H1 (cell line): ENCODE data around the gene C1orf74. TPM values are rescaled to one million over a fixed set of nuclear protein-coding genes. Genes with fewer than 3 reads are reported as not detected.

Source experiments
- CTCF ChIA-PET: fragments of 300-600 bp; sonication (Branson Sonifier 250); formaldehyde crosslinking; loops from one replicate; lab custom pipeline; 2021; ENCODE audit not compliant: partially characterized antibody; lab: Charles Lee
- POLR2A ChIA-PET: fragments of 300-600 bp; sonication (Branson Sonifier 250); formaldehyde crosslinking; loops from one replicate; lab custom pipeline; 2021; ENCODE audit warnings: inconsistent platforms; ENCODE audit not compliant: partially characterized antibody; lab: Charles Lee
- DNase-seq, 2 experiments: peaks; one replicate each; pipeline versions ENCODE4 v3.0.0 to v3.0.0-alpha.2; 2010 to 2022; ENCODE audit warnings: low spot score in 2 of 2, low read depth in 1 of 2, mixed read lengths in 1 of 2
- FAIRE-seq: peaks from 2 replicates; lab custom pipeline; 2011; peaks lifted over from hg19 to GRCh38; lab: Jason Lieb, UNC
- H2AFZ ChIP-seq: 2 replicates; pipeline ENCODE4 v1.8.1; 2012; ENCODE audit warnings: low read length, inconsistent platforms
- H2AK5ac ChIP-seq: 2 replicates; pipeline ENCODE4 v1.6.1; 2013; ENCODE audit warnings: low read depth, low read length
- H2BK120ac ChIP-seq: replicated peaks from 2 replicates; pipeline ENCODE3; 2013; ENCODE audit warnings: low read depth, low read length, inconsistent platforms
- H2BK12ac ChIP-seq: 2 replicates; pipeline ENCODE4 v1.6.1; 2013; ENCODE audit warnings: low read depth, low read length
- H2BK15ac ChIP-seq: 2 replicates; pipeline ENCODE4 v1.6.1; 2013; ENCODE audit warnings: low read length
- H2BK20ac ChIP-seq: 2 replicates; pipeline ENCODE4 v1.6.1; 2013; ENCODE audit warnings: low read length
- H2BK5ac ChIP-seq: 2 replicates; pipeline ENCODE4 v1.6.1; 2013; ENCODE audit warnings: low read depth, low read length
- H3K14ac ChIP-seq: 2 replicates; pipeline ENCODE4 v1.6.1; 2013; ENCODE audit warnings: inconsistent platforms; ENCODE audit not compliant: insufficient read length
- H3K18ac ChIP-seq: 2 replicates; pipeline ENCODE4 v1.6.1; 2013; ENCODE audit warnings: low read length; ENCODE audit errors: extremely low read depth
- H3K23ac ChIP-seq: 2 replicates; pipeline ENCODE4 v1.6.1; 2013; ENCODE audit warnings: inconsistent platforms; ENCODE audit not compliant: insufficient read length
- H3K23me2 ChIP-seq: 2 replicates; pipeline ENCODE4 v1.6.1; 2013; ENCODE audit warnings: low read depth, low read length
- H3K27ac ChIP-seq: 2 replicates; pipeline ENCODE4 v1.6.1; 2011; ENCODE audit warnings: low read depth, low read length, inconsistent platforms
- H3K27me3 ChIP-seq, 4 experiments: replicated peaks in 1 of 4; 1 replicate in 1 of 4; 2 replicates in 3 of 4; pipeline versions ENCODE4 v1.6.1 to v1.8.1; 2011 to 2013; ENCODE audit warnings: low read length in 3 of 4, mild to moderate bottlenecking in 3 of 4, inconsistent platforms in 2 of 4, mixed read lengths in 2 of 4, moderate library complexity in 1 of 4; ENCODE audit not compliant: control insufficient read depth in 3 of 4, insufficient read depth in 3 of 4; ENCODE audit errors: extremely low read depth in 1 of 4
- H3K36me3 ChIP-seq, 4 experiments: 2 replicates each; pipeline versions ENCODE4 v1.6.1 to v1.8.1; 2011 to 2013; ENCODE audit warnings: mild to moderate bottlenecking in 4 of 4, low read length in 3 of 4, moderate library complexity in 2 of 4, control low read depth in 1 of 4, inconsistent platforms in 1 of 4; ENCODE audit not compliant: insufficient read depth in 4 of 4, control insufficient read depth in 2 of 4
- H3K4ac ChIP-seq: replicated peaks from 2 replicates; pipeline ENCODE3; 2013; ENCODE audit warnings: low read length, low read depth, mixed read lengths, inconsistent platforms; ENCODE audit not compliant: insufficient read length
- H3K4me1 ChIP-seq, 4 experiments: replicated peaks in 1 of 4; 1 replicate in 1 of 4; 2 replicates in 3 of 4; pipeline versions ENCODE4 v1.6.1 to v1.8.1; 2011 to 2013; ENCODE audit warnings: low read length in 3 of 4, inconsistent platforms in 2 of 4, mixed read lengths in 1 of 4; ENCODE audit not compliant: insufficient read depth in 4 of 4, control insufficient read depth in 3 of 4
- H3K4me2 ChIP-seq, 2 experiments: 2 replicates each; pipeline versions ENCODE4 v1.6.1 to v1.8.1; 2011 to 2013; ENCODE audit warnings: low read depth in 2 of 2, low read length in 2 of 2, control low read depth in 1 of 2, inconsistent platforms in 1 of 2, mild to moderate bottlenecking in 1 of 2; ENCODE audit not compliant: insufficient read depth in 1 of 2
- H3K4me3 ChIP-seq, 4 experiments: fragments of 200-600, 300-600 bp in 1 of 4; sonication (generic), shearing (Covaris generic), sonication (Bioruptor Twin) in 1 of 4; 2 replicates each; pipeline versions ENCODE4 v1.5.1 to v1.8.1; 2011 to 2016; ENCODE audit warnings: low read length in 4 of 4, low read depth in 3 of 4, control low read depth in 2 of 4, inconsistent platforms in 2 of 4, mild to moderate bottlenecking in 2 of 4, mixed read lengths in 1 of 4, moderate library complexity in 1 of 4; ENCODE audit not compliant: insufficient read depth in 2 of 4; ENCODE audit errors: extremely low read depth in 1 of 4
- H3K56ac ChIP-seq: replicated peaks from 2 replicates; pipeline ENCODE3; 2013; ENCODE audit warnings: low read depth, mild to moderate bottlenecking, mixed read lengths, low read length, inconsistent platforms; ENCODE audit not compliant: insufficient read length
- H3K79me1 ChIP-seq: 2 replicates; pipeline ENCODE4 v1.6.1; 2013; ENCODE audit warnings: low read depth, low read length, control low read depth
- H3K79me2 ChIP-seq, 2 experiments: 2 replicates each; pipeline versions ENCODE4 v1.6.1 to v1.8.1; 2012 to 2013; ENCODE audit warnings: low read length in 2 of 2, mild to moderate bottlenecking in 2 of 2, inconsistent platforms in 1 of 2; ENCODE audit not compliant: insufficient read depth in 2 of 2, control insufficient read depth in 1 of 2
- H3K9ac ChIP-seq, 4 experiments: replicated peaks in 1 of 4; 1 replicate in 1 of 4; 2 replicates in 3 of 4; pipeline versions ENCODE4 v1.6.1 to v1.8.1; 2011 to 2013; ENCODE audit warnings: low read depth in 3 of 4, low read length in 3 of 4, control low read depth in 2 of 4, mild to moderate bottlenecking in 2 of 4, moderate library complexity in 2 of 4, inconsistent platforms in 1 of 4; ENCODE audit errors: extremely low read depth in 1 of 4
- H3K9me3 ChIP-seq, 2 experiments: 2 replicates each; pipeline versions ENCODE4 v1.6.1 to v1.8.1; 2012 to 2013; ENCODE audit warnings: mild to moderate bottlenecking in 2 of 2, moderate library complexity in 2 of 2, control low read depth in 1 of 2, inconsistent platforms in 1 of 2, low read depth in 1 of 2, low read length in 1 of 2, mixed read lengths in 1 of 2; ENCODE audit not compliant: insufficient read depth in 2 of 2
- H4K20me1 ChIP-seq, 2 experiments: replicated peaks in 1 of 2; 2 replicates each; pipeline versions ENCODE3 to v1.8.1; 2011 to 2013; ENCODE audit warnings: inconsistent platforms in 2 of 2, low read length in 2 of 2, mild to moderate bottlenecking in 1 of 2; ENCODE audit not compliant: insufficient read depth in 2 of 2, control insufficient read depth in 1 of 2
- H4K5ac ChIP-seq: 2 replicates; pipeline ENCODE4 v1.6.1; 2013; ENCODE audit warnings: low read length, low read depth, mixed read lengths, inconsistent platforms; ENCODE audit not compliant: insufficient read length
- H4K8ac ChIP-seq: 2 replicates; pipeline ENCODE4 v1.8.0; 2013; ENCODE audit warnings: mild to moderate bottlenecking, moderate library complexity, low read length, inconsistent platforms; ENCODE audit not compliant: insufficient read depth; ENCODE audit errors: extremely low read depth
- H4K91ac ChIP-seq: replicated peaks from 2 replicates; pipeline ENCODE3; 2013; ENCODE audit warnings: low read length, mixed read lengths, inconsistent platforms; ENCODE audit not compliant: insufficient read length
- CBX5 ChIP-seq: fragments of 300-800, 300-1000 bp; sonication (generic); IDR thresholded peaks from 2 replicates; pipeline ENCODE4 v1.7.1; 2016; ENCODE audit warnings: antibody characterized with exemption, low read length, low read depth
- SP1 ChIP-seq: IDR thresholded peaks from 2 replicates; pipeline ENCODE4 v1.6.1; 2011; ENCODE audit warnings: low read depth, low read length
- WGBS, 2 experiments: shearing (Covaris generic) in 1 of 2; methylation state at CpG; one replicate each; pipeline versions ENCODE4 v1.1.6 to v1.1.7; 2013 to 2015; ENCODE audit warnings: low lambda C conversion rate in 2 of 2, mixed read lengths in 2 of 2, inconsistent platforms in 1 of 2, low coverage in 1 of 2, missing lambda C conversion rate in 1 of 2; ENCODE audit not compliant: insufficient replicate concordance in 2 of 2, insufficient coverage in 1 of 2, insufficient read length in 1 of 2; ENCODE audit errors: extremely low coverage in 1 of 2, missing lambda C conversion rate in 1 of 2; 5-methylcytosine and 5-hydroxymethylcytosine counted together
- polyA plus RNA-seq, 7 experiments: library from polyadenylated mRNA; depleted of rRNA in 3 of 7; stranded (reverse) in 5 of 7; unstranded in 2 of 7; fragments of >200 nt in 5 of 7; fragments of 200-250 nt in 2 of 7; gene quantifications; 1 replicate in 5 of 7; 2 replicates in 1 of 7; 4 replicates in 1 of 7; pipeline versions ENCODE4 v1.2.1 to v1.2.3, GENCODE V29; 2011 to 2013; ENCODE audit warnings: missing spikeins in 2 of 7, mixed read lengths in 2 of 7
- total RNA-seq: library from RNA; stranded (reverse); fragmentation: NEBNext Ultra II Directional; extraction: Animal tissue kit (Norgen Biotek cat#: 25700); gene quantifications from 2 replicates; pipeline ENCODE4 v1.2.1, GENCODE V29; 2021

The C1orf74 gene
- total and polyA plus RNA-seq, 2 of the 8 experiments (the other 6 are each of a cell fraction or from before 2014, with no cell fraction given): 3.1 to 3.9 TPM

DNA sequence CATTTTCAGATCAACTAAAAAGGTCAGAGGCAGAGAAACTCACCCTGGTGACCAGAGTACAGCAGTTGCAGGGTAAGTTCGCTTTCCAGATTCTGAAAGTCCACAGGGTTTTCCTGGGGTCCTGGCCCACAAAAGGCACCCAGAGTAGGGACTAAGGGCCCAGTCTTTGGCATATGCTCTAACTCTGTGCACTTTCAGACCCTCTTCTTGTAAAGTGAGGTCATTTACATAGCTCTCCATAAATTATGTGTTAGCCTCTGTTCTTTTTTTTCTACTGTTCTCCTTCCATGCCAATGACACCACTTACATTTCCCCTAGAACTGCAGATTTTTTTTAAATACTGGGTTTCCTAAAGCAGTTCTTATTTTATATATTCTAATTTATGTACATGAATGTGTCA, 6.3 kb downstream of the C1orf74 start:
- Histone ChIP-seq H3K27me3 (no peaks in the 10 kb centered on the region), H3K4ac (no peak overlapping the region), H3K4me1 (no peaks in the 10 kb centered on the region; a peak in 1 of 7 replicates), H2BK120ac (no peak overlapping the region), H2AK5ac (no peak overlapping the region), H4K91ac (no peak overlapping the region), H3K9me3 (no peaks in the 10 kb centered on the region), H3K9ac (no peak overlapping the region), H3K79me2 (no peaks in the 10 kb centered on the region), H2BK5ac (no peak overlapping the region), H4K8ac (no peak overlapping the region), H2BK15ac (no peak overlapping the region), H3K4me3 (no peak overlapping the region), H3K23me2 (no peaks in the 10 kb centered on the region), H2BK12ac (no peak overlapping the region), H2BK20ac (no peak overlapping the region), H4K20me1 (no peaks in the 10 kb centered on the region), H3K56ac (no peak overlapping the region), H3K23ac (no peak overlapping the region), H3K27ac (no peak overlapping the region), H2AFZ (no peak overlapping the region), H4K5ac (no peak overlapping the region), H3K18ac (no peak overlapping the region), H3K79me1 (no peaks in the 10 kb centered on the region), H3K4me2 (no peak overlapping the region), H3K14ac (no peak overlapping the region), H3K36me3 (0 out of 8 replicates have a peak, but pooled peaks cover 0 to 3% (median 0%) of the 10 kb centered on the region in 4 experiments)
- WGBS, 2 experiments: 79% methylated on average over 1 of the region's 1 CpG; no CpG with 5 or more reads in 1 of the 2 experiments
- CTCF ChIA-PET: interaction anchor here (1.2 kb wide), 1 partner anchor 30 kb away, joined by 4 read pairs; no protein-coding TSS in a partner anchor
- POLR2A ChIA-PET: no interaction called here
- no peak for DNase-seq
- no peak for FAIRE-seq
- TF ChIP-seq CBX5: no peak
- no peak for TF ChIP-seq SP1
